A673 (cell line): ENCODE data around the gene ZDHHC7.

Experiments used
- CTCF ChIP-seq: fragments of 300-800, 200-600 bp; sonication (generic); conservative IDR thresholded peaks from 2 replicates; pipeline ENCODE4 v1.5.1; 2017; ENCODE audit warnings: low read depth, mild to moderate bottlenecking, antibody characterized with exemption, low read length, moderate library complexity, mixed read lengths
- EZH2 ChIP-seq: fragments of 200-600 bp; sonication (generic); IDR thresholded peaks from 2 replicates; pipeline ENCODE4 v1.6.1; 2017; ENCODE audit warnings: borderline replicate concordance, low read depth, mild to moderate bottlenecking, mixed read lengths, antibody characterized with exemption, low read length; ENCODE audit not compliant: poor library complexity, severe bottlenecking

GRCh38 chr16:84999200-84999599, 12.1 kb downstream of the ZDHHC7 start:
- TF ChIP-seq CTCF (no peak), EZH2 (no peak)
